Testis (tissue), 3 donors: Measurements from ENCODE around the gene ZMAT5. TPM values are rescaled to one million over a fixed set of nuclear protein-coding genes. Genes with fewer than 3 reads are reported as not detected.

Experiments
- DNase-seq: peaks from one replicate; pipeline ENCODE4 v3.0.0-alpha.2; 2019
- H3K27ac ChIP-seq, 2 donors: fragments of 200-600 bp; sonication (generic); one replicate each; pipeline ENCODE4 v1.5.1; 2019
- H3K27me3 ChIP-seq: fragments of 200-600 bp; sonication (generic); one replicate; pipeline ENCODE4 v1.5.1; 2019
- H3K36me3 ChIP-seq: fragments of 200-600 bp; sonication (generic); one replicate; pipeline ENCODE4 v1.5.1; 2017; ENCODE audit warnings: low read depth; ENCODE audit errors: missing control alignments
- H3K4me1 ChIP-seq: fragments of 200-600 bp; sonication (generic); one replicate; pipeline ENCODE4 v1.5.1; 2019
- H3K4me3 ChIP-seq, 2 donors: fragments of 200-600 bp; sonication (generic); one replicate each; pipeline ENCODE4 v1.5.1; 2017 to 2019
- H3K9me3 ChIP-seq: fragments of 200-600 bp; sonication (generic); one replicate; pipeline ENCODE4 v1.5.1; 2017
- POLR2A ChIP-seq: fragments of 450-650 bp; IDR thresholded peaks from one replicate; pipeline ENCODE4 v1.6.1; 2017; ENCODE audit warnings: antibody characterized with exemption, mild to moderate bottlenecking, moderate library complexity
- WGBS, 2 donors: methylation state at CpG; one replicate each; pipeline ENCODE4 v1.1.5; 2018; 5-methylcytosine and 5-hydroxymethylcytosine counted together
- intact Hi-C: fragments of 100-400 bp; cut with DNase I; formaldehyde crosslinking; loops from one replicate; pipeline ENCODE4 v1.15.1; 2023; ENCODE audit warnings: low total_unique reads
- polyA plus RNA-seq: library from polyadenylated mRNA; stranded (reverse); fragments of 350-450 nt; fragmentation: Illumina TruSeq; extraction: RNeasy Lipid Tissue Mini Kit (QIAGEN cat#74804); gene quantifications from one replicate; pipeline ENCODE4 v1.2.3, GENCODE V29; 2014; ENCODE audit warnings: low read depth, low replicate concordance; ENCODE audit not compliant: insufficient read depth
- total RNA-seq, 2 donors: library from RNA; depleted of rRNA; stranded (reverse); fragments of >200 nt; gene quantifications; one replicate each; pipeline ENCODE4 v1.2.3, GENCODE V29; 2016
- TF ChIP-seq, protein P1 (sequence below), 3 experiments: fragments of 450-650 bp in 2 of 3; fragments of 200-600 bp in 1 of 3; sonication (generic) in 1 of 3; IDR thresholded peaks; one replicate each; pipeline ENCODE4 v1.5.1; 2016 to 2019; ENCODE audit warnings: antibody characterized with exemption in 3 of 3, mild to moderate bottlenecking in 2 of 3, moderate library complexity in 1 of 3

ZMAT5 gene
- total and polyA plus RNA-seq, 3 donors from 2014 or later: 16.7 to 23.4 (median 19.6) TPM

DNA sequence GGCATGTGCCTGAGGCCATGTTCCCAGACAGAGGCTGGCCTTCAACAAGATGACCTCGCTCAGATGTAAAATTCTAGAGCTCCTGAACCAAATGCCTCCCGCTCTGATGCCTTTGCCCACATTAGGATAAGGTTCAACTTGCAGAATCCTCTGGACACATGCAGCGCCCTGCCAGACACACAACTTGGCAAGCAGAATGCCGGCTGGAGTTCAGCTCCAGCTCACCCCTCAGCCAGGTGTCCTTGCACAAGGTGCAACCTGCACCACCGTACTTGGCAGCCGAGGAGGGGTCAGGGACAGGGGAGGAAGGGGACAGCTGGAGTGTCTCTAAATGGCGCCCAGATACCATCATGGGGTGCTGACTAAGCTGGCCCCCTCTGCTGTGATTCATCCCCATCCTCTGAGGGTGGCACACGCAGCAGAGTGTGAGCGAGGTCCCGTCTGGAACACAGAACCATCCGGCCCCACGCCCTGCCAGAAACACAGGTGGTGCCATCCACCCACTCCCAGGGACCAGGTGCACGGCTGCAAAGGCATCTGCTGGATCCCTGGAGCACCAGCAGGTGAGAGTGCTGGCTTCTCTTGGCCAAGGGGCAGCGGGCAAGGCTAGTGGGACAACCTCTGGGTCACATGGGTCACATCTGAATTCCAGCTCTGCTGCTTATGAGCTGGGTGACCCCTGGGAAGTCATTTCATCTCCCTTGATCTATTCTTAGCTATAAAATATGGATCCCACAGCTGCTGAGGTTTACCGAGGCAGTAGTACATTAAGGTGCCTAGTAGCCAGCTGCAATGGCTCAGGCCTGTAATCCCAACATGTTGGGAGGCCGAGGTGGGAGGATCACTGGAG, 12.8 kb downstream of the ZMAT5 start:
- Histone ChIP-seq H3K27ac (no peak overlapping the region), H3K4me3 (no peak overlapping the region), H3K36me3 (no peaks in the 10 kb centered on the region), H3K4me1 (peaks cover 6% of the 10 kb centered on the region), H3K9me3 (no peaks in the 10 kb centered on the region), H3K27me3 (no peaks in the 10 kb centered on the region)
- intact Hi-C loops: no loop called here
- 80 to 88% methylated on average over 7 to 14 of the region's 16 CpGs for WGBS, 2 donors
- no peak for DNase-seq
- no peak for TF ChIP-seq POLR2A
- TF ChIP-seq, protein P1, sequence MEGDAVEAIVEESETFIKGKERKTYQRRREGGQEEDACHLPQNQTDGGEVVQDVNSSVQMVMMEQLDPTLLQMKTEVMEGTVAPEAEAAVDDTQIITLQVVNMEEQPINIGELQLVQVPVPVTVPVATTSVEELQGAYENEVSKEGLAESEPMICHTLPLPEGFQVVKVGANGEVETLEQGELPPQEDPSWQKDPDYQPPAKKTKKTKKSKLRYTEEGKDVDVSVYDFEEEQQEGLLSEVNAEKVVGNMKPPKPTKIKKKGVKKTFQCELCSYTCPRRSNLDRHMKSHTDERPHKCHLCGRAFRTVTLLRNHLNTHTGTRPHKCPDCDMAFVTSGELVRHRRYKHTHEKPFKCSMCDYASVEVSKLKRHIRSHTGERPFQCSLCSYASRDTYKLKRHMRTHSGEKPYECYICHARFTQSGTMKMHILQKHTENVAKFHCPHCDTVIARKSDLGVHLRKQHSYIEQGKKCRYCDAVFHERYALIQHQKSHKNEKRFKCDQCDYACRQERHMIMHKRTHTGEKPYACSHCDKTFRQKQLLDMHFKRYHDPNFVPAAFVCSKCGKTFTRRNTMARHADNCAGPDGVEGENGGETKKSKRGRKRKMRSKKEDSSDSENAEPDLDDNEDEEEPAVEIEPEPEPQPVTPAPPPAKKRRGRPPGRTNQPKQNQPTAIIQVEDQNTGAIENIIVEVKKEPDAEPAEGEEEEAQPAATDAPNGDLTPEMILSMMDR (IDR thresholded peaks at IDR 0.05): no peak

DNA sequence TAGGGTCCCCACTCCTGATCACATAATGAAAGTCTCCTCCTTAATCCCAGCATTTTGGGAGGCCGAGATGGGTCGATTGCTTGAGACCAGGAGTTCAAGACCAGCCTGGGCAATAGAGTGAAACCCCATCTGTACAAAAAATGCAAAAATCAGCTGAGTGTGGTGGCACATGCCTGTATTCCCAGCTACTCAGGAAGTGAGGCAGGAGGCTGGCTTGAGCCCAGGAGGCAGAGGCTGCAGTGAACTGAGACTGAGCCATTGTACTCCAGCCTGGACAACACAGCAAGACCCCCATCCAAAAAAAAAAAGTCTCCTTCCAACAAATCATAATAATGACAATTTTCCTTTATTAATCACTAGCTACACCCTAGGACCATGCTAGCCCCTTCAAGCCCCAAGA, 15.1 kb downstream of the ZMAT5 start:
- no peaks in the 10 kb centered on the region for H3K4me1 ChIP-seq
- H3K4me3 ChIP-seq: no peak overlapping the region
- H3K36me3 ChIP-seq: no peaks in the 10 kb centered on the region
- no peaks in the 10 kb centered on the region for H3K27me3 ChIP-seq
- H3K27ac ChIP-seq: no peak overlapping the region
- intact Hi-C loops: no loop called here
- no peak for DNase-seq
- 78 to 95% methylated on average over 2 of the region's 2 CpGs for WGBS, 2 donors
- no peaks in the 10 kb centered on the region for H3K9me3 ChIP-seq
- TF ChIP-seq, protein P1 (IDR thresholded peaks at IDR 0.05): no peak
- TF ChIP-seq POLR2A: no peak

DNA sequence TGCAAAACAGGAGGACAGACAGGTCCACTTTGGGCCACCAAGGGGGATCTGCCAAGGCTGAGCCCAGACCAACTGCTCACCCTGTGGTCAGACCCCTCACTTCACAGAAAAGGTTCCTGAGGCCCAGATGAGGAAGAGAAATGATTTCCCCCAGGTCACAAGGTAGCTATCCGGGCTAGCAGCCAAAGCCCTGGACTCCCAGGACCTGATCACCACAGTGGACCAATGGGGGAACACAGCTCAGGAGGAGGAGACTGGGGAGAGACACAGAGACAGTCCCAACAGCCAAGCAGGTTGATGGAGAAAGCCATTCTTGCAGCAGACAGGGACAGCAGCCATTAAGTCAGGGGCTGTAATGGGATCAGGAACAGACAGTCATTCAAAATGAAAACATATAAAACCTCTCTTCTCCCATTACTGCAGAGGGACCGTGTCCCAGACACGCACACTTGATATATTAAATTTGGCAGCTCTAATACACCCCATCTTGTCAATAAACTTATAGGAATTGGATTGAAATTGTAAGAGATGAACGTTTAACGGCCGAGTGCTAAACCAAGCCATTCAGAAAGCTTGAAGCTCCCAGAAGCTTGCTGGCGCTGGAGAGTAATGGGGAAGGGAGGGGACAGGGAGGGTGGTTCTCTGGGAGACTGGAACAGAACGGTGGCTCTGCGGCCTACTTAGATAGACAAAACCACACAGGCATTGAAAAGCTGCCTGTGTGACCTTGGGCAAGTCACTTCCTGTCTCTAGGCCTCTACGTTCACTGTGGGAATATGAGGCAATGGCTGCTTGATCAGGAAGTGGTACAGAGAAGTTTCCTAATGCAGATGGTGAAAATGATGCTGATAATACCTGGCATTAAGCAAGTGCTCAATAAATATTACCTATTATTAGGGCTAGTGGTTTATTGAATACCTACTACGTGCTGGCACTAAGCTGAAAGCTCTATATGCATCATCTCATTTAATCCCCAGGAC, 16.0 kb downstream of the ZMAT5 start:
- Histone ChIP-seq H3K27me3 (no peaks in the 10 kb centered on the region), H3K9me3 (no peaks in the 10 kb centered on the region), H3K4me3 (no peak overlapping the region), H3K4me1 (no peaks in the 10 kb centered on the region), H3K36me3 (no peaks in the 10 kb centered on the region), H3K27ac (no peak overlapping the region)
- no peak for TF ChIP-seq POLR2A
- TF ChIP-seq, protein P1 (IDR thresholded peaks at IDR 0.05): no peak
- intact Hi-C loops: no loop called here
- DNase-seq: no peak
- WGBS, 2 donors: 76 to 79% methylated on average over 11 of the region's 11 CpGs

DNA sequence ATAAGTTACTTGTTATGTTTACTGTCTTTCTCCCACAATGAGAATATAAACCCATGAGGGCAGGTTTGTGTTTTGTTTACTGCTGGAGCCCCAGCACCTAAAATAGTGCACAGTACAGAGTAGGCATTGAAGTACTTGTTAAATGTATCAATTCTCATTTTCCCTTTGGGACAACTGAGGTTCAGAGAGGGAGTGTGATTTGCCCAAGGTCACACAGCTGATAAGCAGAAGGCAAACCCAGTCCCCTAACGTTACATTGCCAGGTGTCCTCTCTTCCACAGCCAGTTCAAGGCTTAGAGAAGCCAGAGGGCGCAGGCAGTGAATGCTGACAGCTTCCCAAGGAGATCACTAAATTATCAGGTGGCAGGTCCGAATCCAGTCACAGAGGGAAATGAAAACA, 16.8 kb downstream of the ZMAT5 start:
- Histone ChIP-seq H3K36me3 (no peaks in the 10 kb centered on the region), H3K9me3 (no peaks in the 10 kb centered on the region), H3K4me1 (no peaks in the 10 kb centered on the region), H3K27ac (no peak overlapping the region), H3K4me3 (no peak overlapping the region), H3K27me3 (no peaks in the 10 kb centered on the region)
- intact Hi-C loops: no loop called here
- WGBS, 2 donors: 71 to 73% methylated on average over 3 of the region's 3 CpGs
- DNase-seq: no peak
- TF ChIP-seq POLR2A: no peak
- TF ChIP-seq, protein P1 (IDR thresholded peaks at IDR 0.05): no peak
